Right ventricle myocardium superior (tissue), 1 donor: ENCODE data around the gene CCDC27. TPM values are rescaled to one million over a fixed set of nuclear protein-coding genes. Genes with fewer than 3 reads are reported as not detected.
A peak's percentile ranks its signal among the peaks of the same experiment; 100 is the strongest.

Experiments
- ATAC-seq: fragments of 200-7000 bp; cut with Tn5 transposase; one replicate; pipeline ENCODE4 v1.9.1; 2020; ENCODE audit warnings: mild to moderate bottlenecking; ENCODE audit not compliant: poor library complexity
- DNase-seq: peaks from one replicate; pipeline ENCODE4 v3.0.0-alpha.2; 2020
- intact Hi-C: fragments of 100-400 bp; cut with DNase I; formaldehyde crosslinking; loops from one replicate; pipeline ENCODE4 v1.11.2; 2022
- total RNA-seq: library from RNA; stranded (reverse); fragmentation: NEBNext Ultra II Directional; extraction: Animal tissue kit (Norgen Biotek cat#: 25700); gene quantifications from one replicate; pipeline ENCODE4 v1.2.1, GENCODE V29; 2021
- donor health status: DM: no; HTN: yes; CAD: no; lungs with severe emphysema.

The CCDC27 gene
- total RNA-seq, 1 donor from 2014 or later: not detected

- ATAC-seq: peak; percentile 6
Measured at GRCh38 chr1:3771108-3772026, 19.1 kb downstream of the CCDC27 start.

GRCh38 chr1:3772027-3772714 is 19.9 kb downstream of the CCDC27 start:
- DNase-seq (peak; percentile 95), ATAC-seq (peak; percentile 85)
- intact Hi-C loops: no loop called here

More at GRCh38 chr1:3771108-3772026, 19.1 kb downstream of the CCDC27 start:
- no peak for DNase-seq
- intact Hi-C loops: no loop called here

GRCh38 chr1:3772715-3773571 is 20.7 kb downstream of the CCDC27 start, which contains the start of gene SMIM1:
Gene SMIM1 (plus strand): TSS chr1:3772749. CDS start chr1:3775374, 2,625 bp downstream.
- intact Hi-C loops: no loop called here
- DNase-seq: no peak
- peak; percentile 1 for ATAC-seq

GRCh38 chr1:3773572-3774275 is 21.5 kb downstream of the CCDC27 start:
- ATAC-seq: no peak
- intact Hi-C loops: no loop called here
- DNase-seq: no peak

GRCh38 chr1:3774276-3774945 is 22.2 kb downstream of the CCDC27 start:
- no peak for DNase-seq
- intact Hi-C loops: no loop called here
- ATAC-seq: no peak

GRCh38 chr1:3774946-3775489 is 22.8 kb downstream of the CCDC27 start:
- DNase-seq: no peak
- ATAC-seq: no peak
- intact Hi-C loops: no loop called here

- intact Hi-C loops: no loop called here
- ATAC-seq: no peak
- peak; percentile 77 for DNase-seq
Measured at GRCh38 chr1:3775490-3776230, 23.4 kb downstream of the CCDC27 start.

GRCh38 chr1:3776231-3776961 is 24.1 kb downstream of the CCDC27 start:
- ATAC-seq (no peak), DNase-seq (no peak)
- intact Hi-C loops: no loop called here

GRCh38 chr1:3777078-3777547 is 24.9 kb downstream of the CCDC27 start:
- DNase-seq: no peak
- no peak for ATAC-seq
- intact Hi-C loops: no loop called here

GRCh38 chr1:3777647-3778589 is 25.7 kb downstream of the CCDC27 start:
- no peak for ATAC-seq
- intact Hi-C loops: no loop called here
- no peak for DNase-seq

GRCh38 chr1:3778590-3779264 is 26.5 kb downstream of the CCDC27 start:
- ATAC-seq: no peak
- intact Hi-C loops: no loop called here
- DNase-seq: no peak

GRCh38 chr1:3779265-3779911 is 27.1 kb downstream of the CCDC27 start:
- ATAC-seq (no peak), DNase-seq (no peak)
- intact Hi-C loops: no loop called here

- ATAC-seq (no peak), DNase-seq (no peak)
- intact Hi-C loops: no loop called here
Measured at GRCh38 chr1:3779912-3780416, 27.7 kb downstream of the CCDC27 start.

GRCh38 chr1:3780901-3781300 is 28.7 kb downstream of the CCDC27 start:
- intact Hi-C loops: no loop called here
- ATAC-seq (no peak), DNase-seq (no peak)
